ENCODE data around the gene CCDC27.

The CCDC27 gene

DNA sequence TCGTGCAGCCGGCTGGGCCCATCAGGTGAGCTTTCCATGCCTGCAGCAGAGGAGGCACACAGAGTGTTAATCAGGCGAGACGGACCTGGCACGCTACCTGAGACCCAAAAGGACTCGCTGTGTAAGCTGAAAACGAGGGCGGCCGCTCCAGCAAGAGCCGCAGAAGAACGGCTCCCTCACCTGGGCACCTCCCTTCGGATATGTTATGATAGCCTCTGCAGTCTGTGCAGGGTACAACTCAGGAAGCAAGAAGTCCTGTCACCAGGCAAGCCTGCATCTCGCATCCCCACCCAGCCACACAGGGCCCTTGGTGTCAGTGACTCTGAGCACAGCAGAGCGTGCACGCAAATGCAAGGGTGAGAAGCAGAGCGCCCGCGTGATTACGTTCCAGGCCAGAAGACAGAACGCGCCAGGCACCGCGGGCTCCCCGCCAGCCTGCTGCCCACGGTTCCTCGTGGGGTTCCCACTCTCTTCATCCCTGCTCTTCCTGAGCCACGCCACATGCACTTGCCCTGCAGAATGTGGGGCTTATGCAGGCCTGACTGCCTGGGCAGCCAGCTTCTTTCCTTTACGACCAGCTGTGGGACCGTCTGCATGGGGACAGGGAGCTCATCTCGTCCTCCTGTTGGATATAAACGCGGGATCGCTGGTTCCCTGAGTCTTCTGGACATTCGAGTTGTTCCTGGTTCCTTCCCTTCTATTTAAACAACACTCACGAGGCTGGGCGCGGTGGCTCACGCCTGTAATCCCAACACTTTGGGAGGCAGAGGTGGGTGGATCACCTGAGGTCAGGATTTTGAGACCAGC lies 64.3 kb downstream of the CCDC27 start:
- no peak for DNase-seq (ENCODE audit: extremely low read depth in 1 of 2, low read depth in 1 of 2)

DNA sequence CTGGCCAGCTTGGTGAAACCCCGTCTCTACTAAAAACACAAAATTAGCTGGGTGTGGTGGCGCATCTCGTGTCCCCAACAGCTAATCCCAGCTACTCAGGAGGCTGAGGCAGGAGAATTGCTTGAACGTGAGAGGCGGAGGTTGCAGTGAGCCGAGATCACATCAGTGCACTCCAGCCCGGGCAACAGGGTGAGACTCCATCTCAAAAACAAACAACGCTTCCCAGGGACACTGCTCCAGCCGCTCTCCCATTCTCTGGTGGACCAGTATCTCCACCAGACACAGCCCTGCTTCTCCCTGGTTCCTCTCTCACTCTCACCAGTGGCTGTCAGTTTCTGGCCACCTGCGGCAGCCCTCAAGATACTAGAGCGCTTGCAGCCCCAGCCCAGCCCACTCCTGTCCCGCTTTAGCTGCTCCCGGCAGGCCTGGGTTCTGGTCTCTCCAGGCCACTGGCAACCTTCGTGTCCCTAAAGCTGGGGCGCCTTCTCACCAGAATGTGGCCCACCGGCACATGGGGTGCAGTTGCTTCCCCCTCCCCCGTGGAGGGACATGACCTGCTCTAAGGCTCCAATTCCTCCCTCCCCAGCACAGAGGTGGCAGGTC lies 65.0 kb downstream of the CCDC27 start:
- no peak for DNase-seq (ENCODE audit: extremely low read depth in 1 of 2, low read depth in 1 of 2)

DNA sequence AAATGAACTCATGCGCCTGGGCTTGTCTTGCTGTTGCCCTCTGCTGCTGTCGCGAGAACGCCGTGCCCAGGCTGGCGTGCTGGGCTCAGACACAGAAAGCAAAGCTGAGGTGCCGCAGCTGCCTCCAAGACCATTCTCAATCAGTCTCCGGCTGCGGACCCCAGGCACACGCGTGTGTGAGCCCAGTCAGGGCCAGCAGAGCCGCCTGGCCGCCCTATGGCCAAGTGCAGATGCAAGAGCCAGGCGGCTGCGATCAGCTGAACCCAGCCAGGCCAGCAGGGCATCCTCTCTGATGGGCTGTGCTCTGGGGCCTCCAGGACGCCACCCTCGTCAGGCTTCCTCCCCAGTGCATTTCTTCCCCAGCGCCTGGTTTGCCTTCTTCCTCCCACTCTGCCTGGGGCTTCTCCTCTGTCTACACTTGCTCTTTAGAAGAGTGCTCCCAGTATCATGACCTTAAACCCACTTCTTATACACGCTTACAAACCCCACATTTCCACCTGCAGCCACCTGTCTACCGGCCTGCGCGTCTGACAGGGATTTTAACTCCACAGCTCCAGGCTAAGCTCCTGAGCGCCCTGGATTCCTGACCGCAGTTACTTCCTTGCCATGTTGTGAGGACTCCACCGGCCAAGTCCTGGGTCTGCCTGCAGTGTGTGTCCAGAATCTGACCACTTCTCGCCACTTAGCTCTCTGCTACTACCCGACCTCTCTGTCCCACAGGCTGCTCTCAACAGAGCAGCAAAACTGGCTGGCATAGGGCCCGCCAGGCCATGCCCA lies 65.8 kb downstream of the CCDC27 start:
- DNase-seq (ENCODE audit: extremely low read depth in 1 of 2, low read depth in 1 of 2) = no peak

DNA sequence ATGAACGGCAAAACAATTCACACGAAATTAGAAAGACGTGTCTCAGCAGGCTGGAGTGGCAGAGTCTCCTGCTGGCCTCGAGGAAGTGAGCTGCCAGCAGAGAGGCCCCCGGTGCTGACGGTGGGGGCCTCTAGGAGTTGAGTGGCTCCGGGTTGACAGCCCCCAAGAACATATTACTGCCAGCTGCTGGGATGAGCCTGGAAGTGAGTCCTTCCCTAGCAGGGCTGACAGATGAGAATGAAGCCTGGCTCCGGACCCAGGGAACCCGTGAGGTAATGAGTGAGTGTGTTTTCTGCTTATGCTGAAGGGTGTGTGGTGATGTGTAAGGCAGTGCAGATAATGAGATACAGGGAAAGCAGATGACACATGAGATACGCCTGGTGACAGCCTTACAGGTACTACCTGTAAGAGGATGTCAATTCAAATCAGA lies 67.5 kb downstream of the CCDC27 start:
- DNase-seq (ENCODE audit: extremely low read depth in 1 of 2, low read depth in 1 of 2) = no peak

DNA sequence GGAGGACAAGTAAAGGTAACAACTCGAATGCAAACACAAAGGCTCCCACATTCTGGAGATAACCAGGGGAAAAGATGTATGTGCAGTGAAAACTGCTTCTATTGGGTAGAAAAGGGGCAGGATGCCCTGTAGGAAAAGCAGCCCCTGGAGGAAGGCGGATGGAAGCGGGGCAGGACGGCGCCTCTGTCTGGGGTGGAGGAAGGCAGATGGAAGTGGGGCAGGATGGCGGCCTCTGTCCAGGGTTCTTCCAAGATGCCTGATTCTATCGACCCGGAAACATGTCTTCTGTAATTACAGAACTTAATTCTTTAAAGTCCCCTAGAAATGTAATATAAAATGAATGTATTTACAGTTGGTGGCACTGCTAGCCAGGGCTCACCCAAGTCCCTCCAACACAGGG lies 68.1 kb downstream of the CCDC27 start:
- DNase-seq (ENCODE audit: extremely low read depth in 1 of 2, low read depth in 1 of 2) = no peak

DNA sequence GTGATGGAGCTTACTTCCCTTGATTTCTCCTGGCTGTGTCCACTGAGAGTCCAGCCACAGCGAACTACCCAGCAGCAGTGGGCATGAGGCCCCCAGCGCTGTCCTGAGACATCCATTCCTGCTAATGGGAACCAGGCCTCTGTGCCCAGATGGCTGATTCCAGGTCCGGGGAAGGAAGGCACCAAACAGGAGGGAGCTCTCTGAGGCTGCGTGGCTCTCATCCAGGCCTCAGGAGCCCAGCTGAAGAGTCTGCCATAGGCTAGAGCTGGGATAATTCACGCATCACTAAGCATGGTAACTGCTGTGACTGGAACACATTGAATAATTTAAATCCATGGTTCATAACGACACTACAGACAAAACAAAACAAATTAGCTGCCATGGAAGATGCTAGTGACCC lies 68.8 kb downstream of the CCDC27 start:
- DNase-seq (ENCODE audit: extremely low read depth in 1 of 2, low read depth in 1 of 2) = no peak
